Adrenal gland (tissue), 12 donors: ENCODE results near the gene DNM1. TPM values are rescaled to one million over a fixed set of nuclear protein-coding genes. Genes with fewer than 3 reads are reported as not detected.

ENCODE experiments used
- DNase-seq, 7 donors: peaks; one replicate each; pipeline ENCODE4 v3.0.0-alpha.2; 2019 to 2020
- H3K27ac ChIP-seq, 5 donors: fragments of 200-600 bp; sonication (generic) in 4 of 5; 1 replicate in 3 of 5; 2 replicates in 2 of 5; pipeline versions ENCODE4 v1.5.1 to v1.8.0; 2016 to 2020; ENCODE audit warnings: mild to moderate bottlenecking in 1 of 5
- H3K27me3 ChIP-seq: fragments of 200-600 bp; 2 replicates; pipeline ENCODE4 v1.8.0; 2021
- H3K36me3 ChIP-seq, 2 donors: fragments of 200-600 bp; replicated peaks in 1 of 2; 1 replicate in 1 of 2; 2 replicates in 1 of 2; pipeline versions ENCODE4 v1.5.1 to v1.8.0; 2018 to 2022
- H3K4me1 ChIP-seq, 2 donors: fragments of 200-600 bp; replicated peaks in 1 of 2; 1 replicate in 1 of 2; 2 replicates in 1 of 2; pipeline versions ENCODE4 v1.5.1 to v1.8.0; 2018 to 2021
- H3K4me3 ChIP-seq, 4 donors: fragments of 200-600 bp; sonication (generic) in 3 of 4; one replicate each; pipeline ENCODE4 v1.5.1; 2016 to 2018
- H3K9me3 ChIP-seq, 3 donors: fragments of 200-600 bp; sonication (generic) in 1 of 3; replicated peaks in 1 of 3; 1 replicate in 2 of 3; 2 replicates in 1 of 3; pipeline versions ENCODE4 v1.5.1 to v1.8.0; 2016 to 2021
- POLR2A ChIP-seq, 2 donors: fragments of 450-650 bp; IDR thresholded peaks; one replicate each; pipeline ENCODE4 v1.6.1; 2017; ENCODE audit warnings: antibody characterized with exemption in 2 of 2, mild to moderate bottlenecking in 2 of 2, moderate library complexity in 1 of 2
- WGBS, 4 donors: extraction: QIAGEN DNeasy Blood & Tissue Kit in 2 of 4; methylation state at CpG; one replicate each; pipeline versions ENCODE4 v1.1.5 to v1.1.7; 2013 to 2017; 5-methylcytosine and 5-hydroxymethylcytosine counted together
- intact Hi-C, 2 donors: fragments of 100-400 bp; cut with DNase I; formaldehyde crosslinking; loops; one replicate each; pipeline versions ENCODE4 v1.14.1 to v1.15.0; 2022 to 2023
- polyA plus RNA-seq, 3 donors: library from polyadenylated mRNA; stranded (reverse); fragments of 200-250 nt in 2 of 3; fragments of 350-450 nt in 1 of 3; fragmentation: Illumina TruSeq in 1 of 3; extraction: RNeasy Lipid Tissue Mini Kit (QIAGEN cat#74804) in 1 of 3; gene quantifications; one replicate each; pipeline ENCODE4 v1.2.3, GENCODE V29; 2013 to 2014
- total RNA-seq, 9 donors: library from RNA; depleted of rRNA in 4 of 9; stranded (reverse); fragments of >200 nt in 4 of 9; fragments of 120-200 nt in 1 of 9; fragmentation: NEBNext Ultra II Directional in 1 of 9; extraction: Animal tissue kit (Norgen Biotek cat#: 25700) in 1 of 9; gene quantifications; one replicate each; pipeline versions ENCODE4 v1.1.0 to v1.2.4, GENCODE V29; 2013 to 2023
- TF ChIP-seq, protein P1 (sequence below), 6 experiments: fragments of 450-650 bp in 4 of 6; fragments of 200-600 bp in 2 of 6; sonication (generic) in 1 of 6; IDR thresholded peaks; 1 replicate in 5 of 6; 2 replicates in 1 of 6; pipeline versions ENCODE4 v1.5.1 to v1.8.0; 2016 to 2021; ENCODE audit warnings: antibody characterized with exemption in 6 of 6, mild to moderate bottlenecking in 2 of 6, moderate library complexity in 1 of 6
- donor health status: healthy with polysubstance abuse.
- donor health status: Bipolar disorder and iron deficiency.
- donor health status: DM: yes; HTN: yes; CAD: no.
- donor health status: DM: no; HTN: no; CAD: no.
- donor health status: DM: no; HTN: no; CAD: no.
- donor health status: DM: yes; HTN: yes; CAD: no.

DNM1 gene
- total and polyA plus RNA-seq, 12 donors = 2.4 to 44.3 (median 12.2) TPM

DNA sequence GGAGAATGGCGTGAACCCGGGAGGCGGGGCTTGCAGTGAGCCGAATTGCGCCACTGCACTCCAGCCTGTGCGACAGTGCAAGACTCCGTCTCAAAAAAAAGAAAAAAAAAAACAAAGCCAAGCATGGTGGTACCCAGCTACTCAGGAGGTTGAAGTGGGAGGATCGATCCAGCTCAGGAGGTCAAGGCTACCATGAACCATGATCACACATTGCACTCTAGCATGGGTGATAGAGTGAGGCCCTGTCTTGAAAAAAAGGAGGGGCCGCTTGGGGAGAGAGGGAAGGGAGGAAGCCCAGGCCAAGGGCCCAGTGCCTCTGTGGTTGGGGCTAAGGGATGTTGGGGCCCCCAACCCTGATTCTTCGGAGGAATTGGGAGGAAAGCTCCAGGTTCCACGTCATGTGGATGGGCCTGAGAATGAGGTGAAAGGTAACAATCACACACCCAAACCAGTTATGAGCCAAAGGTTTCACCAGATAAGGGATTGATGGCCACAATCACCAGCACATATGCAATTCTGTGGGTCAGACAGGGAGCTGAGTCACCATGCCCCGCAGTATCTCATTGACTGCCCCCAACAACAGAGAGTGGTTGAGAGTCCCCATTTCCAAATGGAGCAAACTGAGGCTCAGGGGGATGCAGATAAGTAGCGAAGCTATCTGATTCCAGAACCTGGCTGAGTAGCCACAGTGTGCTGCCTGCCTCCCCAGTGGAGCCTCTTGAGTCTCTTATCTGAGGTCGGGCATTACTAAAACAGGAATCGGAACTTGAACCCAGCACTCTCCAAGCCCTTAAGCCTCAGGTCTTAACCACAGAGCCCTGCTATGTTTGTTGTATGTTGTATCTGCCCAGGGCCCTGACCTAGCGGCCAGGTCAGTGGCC is 93.4 kb downstream of the DNM1 start:
- DNase-seq = no peak
- intact Hi-C loops = loop anchor here in 1 of 2 donors (10.0 kb wide), 1 partner anchor 48 kb away; the partner anchor contains the start of gene SLC27A4
- Histone ChIP-seq H3K4me1 (no peaks in the 10 kb centered on the region), H3K9me3 (no peaks in the 10 kb centered on the region), H3K27me3 (no peaks in the 10 kb centered on the region), H3K4me3 (no peak overlapping the region), H3K27ac (no peak overlapping the region), H3K36me3 (no peaks in the 10 kb centered on the region)
- no peak for TF ChIP-seq POLR2A (IDR thresholded peaks at IDR 0.05)
- TF ChIP-seq, protein P1, sequence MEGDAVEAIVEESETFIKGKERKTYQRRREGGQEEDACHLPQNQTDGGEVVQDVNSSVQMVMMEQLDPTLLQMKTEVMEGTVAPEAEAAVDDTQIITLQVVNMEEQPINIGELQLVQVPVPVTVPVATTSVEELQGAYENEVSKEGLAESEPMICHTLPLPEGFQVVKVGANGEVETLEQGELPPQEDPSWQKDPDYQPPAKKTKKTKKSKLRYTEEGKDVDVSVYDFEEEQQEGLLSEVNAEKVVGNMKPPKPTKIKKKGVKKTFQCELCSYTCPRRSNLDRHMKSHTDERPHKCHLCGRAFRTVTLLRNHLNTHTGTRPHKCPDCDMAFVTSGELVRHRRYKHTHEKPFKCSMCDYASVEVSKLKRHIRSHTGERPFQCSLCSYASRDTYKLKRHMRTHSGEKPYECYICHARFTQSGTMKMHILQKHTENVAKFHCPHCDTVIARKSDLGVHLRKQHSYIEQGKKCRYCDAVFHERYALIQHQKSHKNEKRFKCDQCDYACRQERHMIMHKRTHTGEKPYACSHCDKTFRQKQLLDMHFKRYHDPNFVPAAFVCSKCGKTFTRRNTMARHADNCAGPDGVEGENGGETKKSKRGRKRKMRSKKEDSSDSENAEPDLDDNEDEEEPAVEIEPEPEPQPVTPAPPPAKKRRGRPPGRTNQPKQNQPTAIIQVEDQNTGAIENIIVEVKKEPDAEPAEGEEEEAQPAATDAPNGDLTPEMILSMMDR (IDR thresholded peaks at IDR 0.05) = no peak
- 84 to 87% (median 85%) methylated on average over 14 to 16 of the region's 16 CpGs for WGBS, 4 donors

DNA sequence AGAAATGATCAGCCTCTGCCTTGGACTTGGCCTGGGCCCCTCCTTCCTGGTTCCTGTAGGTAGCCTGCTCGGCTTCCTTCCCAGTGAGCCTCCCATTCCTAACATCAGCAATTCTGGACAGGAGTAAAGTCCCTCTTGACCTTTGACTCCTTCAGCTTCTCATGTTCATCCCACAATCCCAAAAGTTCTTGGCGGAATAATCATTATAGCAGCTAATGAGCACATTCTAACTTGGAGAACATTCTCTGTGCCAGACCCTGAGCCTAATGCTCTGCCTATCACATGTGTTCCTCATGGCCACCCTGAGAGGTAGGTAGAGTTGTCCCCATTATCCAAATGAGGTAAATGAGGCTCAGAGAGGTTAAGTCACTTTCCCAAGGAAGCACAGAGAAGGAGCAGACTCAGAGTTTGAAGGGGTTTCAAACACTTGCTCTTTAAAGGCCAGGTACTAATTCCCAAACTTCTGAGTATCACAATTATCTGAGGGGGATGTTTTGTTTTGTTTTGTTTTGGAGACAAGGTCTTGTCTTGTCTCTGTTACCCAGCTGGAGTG is 94.1 kb downstream of the DNM1 start:
- Histone ChIP-seq H3K4me3 (no peak overlapping the region), H3K27ac (no peak overlapping the region), H3K4me1 (no peaks in the 10 kb centered on the region), H3K9me3 (no peaks in the 10 kb centered on the region), H3K27me3 (no peaks in the 10 kb centered on the region), H3K36me3 (no peaks in the 10 kb centered on the region)
- WGBS, 4 donors = 78 to 100% (median 96%) methylated on average over 2 of the region's 2 CpGs
- no peak for TF ChIP-seq POLR2A (IDR thresholded peaks at IDR 0.05)
- TF ChIP-seq, protein P1 (IDR thresholded peaks at IDR 0.05) = no peak
- no peak for DNase-seq
- intact Hi-C loops = loop anchor here in 1 of 2 donors (10.0 kb wide), 1 partner anchor 48 kb away; the partner anchor contains the start of gene SLC27A4

DNA sequence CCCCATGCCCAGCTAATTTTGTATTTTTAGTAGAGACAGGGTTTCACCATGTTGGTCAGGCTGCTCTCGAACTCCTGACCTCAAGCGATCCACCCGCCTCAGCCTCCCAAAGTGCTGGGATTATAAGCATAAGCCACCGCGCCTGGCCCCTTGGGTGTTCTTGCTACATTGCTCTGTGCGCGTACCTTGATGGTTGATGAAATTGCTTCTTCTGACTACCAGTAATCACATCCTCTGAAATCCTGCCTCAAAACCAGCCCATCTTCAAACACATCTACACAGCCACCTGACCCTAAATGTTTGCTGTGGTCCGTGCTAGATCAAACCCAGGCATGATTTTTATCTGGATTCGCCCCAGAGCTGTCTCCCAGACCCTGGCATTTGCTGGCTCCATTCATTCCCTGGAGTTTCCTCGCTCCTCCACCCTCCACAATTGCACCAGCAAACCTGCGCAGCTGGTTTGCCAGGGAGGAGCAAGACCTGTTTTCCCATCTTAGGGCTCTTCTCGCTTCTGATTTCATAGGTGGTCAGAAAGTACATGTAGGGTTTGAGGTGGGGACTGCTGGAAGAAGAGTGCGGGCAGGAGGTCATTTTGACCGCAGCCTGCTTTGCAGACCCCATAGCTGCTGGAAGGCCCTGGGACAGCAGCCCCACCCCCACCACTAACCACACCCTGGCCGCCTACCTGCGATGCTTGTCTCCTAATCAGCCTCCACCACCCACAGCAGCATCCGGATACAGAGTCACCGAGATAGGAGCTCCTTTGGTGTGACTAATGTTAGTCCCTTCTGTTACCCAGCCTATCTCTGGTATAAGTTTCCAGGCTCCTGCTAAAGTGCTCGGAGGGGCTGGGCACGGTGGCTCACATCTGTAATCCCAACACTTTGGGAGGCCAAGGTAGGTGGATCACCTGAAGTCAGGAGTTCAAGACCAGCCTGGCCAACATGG is 95.6 kb downstream of the DNM1 start:
- Histone ChIP-seq H3K36me3 (no peaks in the 10 kb centered on the region), H3K9me3 (no peaks in the 10 kb centered on the region)

More for the DNA sequence above, 95.6 kb downstream of the DNM1 start:
- no peak for TF ChIP-seq POLR2A (IDR thresholded peaks at IDR 0.05)
- TF ChIP-seq, protein P1 (IDR thresholded peaks at IDR 0.05) = no peak
- no peaks in the 10 kb centered on the region for H3K27me3 ChIP-seq
- H3K4me1 ChIP-seq = no peaks in the 10 kb centered on the region
- DNase-seq = no peak
- WGBS, 4 donors = 92 to 93% (median 93%) methylated on average over 18 to 20 of the region's 20 CpGs
- intact Hi-C loops = loop anchor here in 1 of 2 donors (10.0 kb wide), 1 partner anchor 46 kb away; the partner anchor contains the start of gene SLC27A4
- no peak overlapping the region for H3K4me3 ChIP-seq
- no peak overlapping the region for H3K27ac ChIP-seq
